ENCODE results near the gene SRP72.
A peak's percentile ranks its signal among the peaks of the same experiment; 100 is the strongest.

SRP72 gene

GRCh38 chr4:56467284-56468096 lies at the start of gene SRP72:
TSS of gene SRP72 (plus strand) at chr4:56467617. CDS start at chr4:56467636, 19 bp downstream.
- Histone ChIP-seq H3K4me1 (ENCODE audit: control insufficient read depth in 5 of 5, insufficient read depth in 5 of 5, low read length in 5 of 5) (peaks cover 6 to 42% (median 38%) of the 10 kb centered on the region in 5 donors), H3K27ac (ENCODE audit: low read depth, low read length) (peak within 1 kb of the TSS; percentile 91), H3K36me3 (ENCODE audit: control insufficient read depth in 5 of 5, insufficient read depth in 5 of 5, low read length in 5 of 5) (peaks cover 9 to 17% (median 12%) of the 10 kb centered on the region in 5 donors), H3K9ac (ENCODE audit: low read length in 5 of 5) (peak within 1 kb of the TSS; percentile 77 to 97 (median 94)), H3K27me3 (ENCODE audit: control insufficient read depth in 5 of 5, insufficient read depth in 4 of 5, low read length in 5 of 5) (no peaks in the 10 kb centered on the region), H3K9me3 (ENCODE audit: control insufficient read depth in 5 of 5, low read length in 5 of 5) (no peaks in the 10 kb centered on the region), H3K4me3 (ENCODE audit: low read depth in 1 of 5, low read length in 5 of 5) (peak within 1 kb of the TSS; percentile 90 to 100 (median 97))

GRCh38 chr4:56424176-56424575 lies 43.2 kb upstream of the SRP72 start:
- H3K27ac ChIP-seq (ENCODE audit: low read depth, low read length) = no peak overlapping the region
- no peak overlapping the region for H3K4me3 ChIP-seq (ENCODE audit: low read depth in 1 of 5, low read length in 5 of 5)
- H3K4me1 ChIP-seq (ENCODE audit: control insufficient read depth in 5 of 5, insufficient read depth in 5 of 5, low read length in 5 of 5) = no peaks in the 10 kb centered on the region

GRCh38 chr4:56424697-56425514 lies 42.5 kb upstream of the SRP72 start:
- no peaks in the 10 kb centered on the region for H3K9me3 ChIP-seq (ENCODE audit: control insufficient read depth in 5 of 5, low read length in 5 of 5)
- no peaks in the 10 kb centered on the region for H3K27me3 ChIP-seq (ENCODE audit: control insufficient read depth in 5 of 5, insufficient read depth in 4 of 5, low read length in 5 of 5)
- no peaks in the 10 kb centered on the region for H3K4me1 ChIP-seq (ENCODE audit: control insufficient read depth in 5 of 5, insufficient read depth in 5 of 5, low read length in 5 of 5)
- H3K27ac ChIP-seq (ENCODE audit: low read depth, low read length) = no peak overlapping the region
- no peaks in the 10 kb centered on the region for H3K36me3 ChIP-seq (ENCODE audit: control insufficient read depth in 5 of 5, insufficient read depth in 5 of 5, low read length in 5 of 5)
- no peak overlapping the region for H3K4me3 ChIP-seq (ENCODE audit: low read depth in 1 of 5, low read length in 5 of 5)
- peak overlapping the region in 1 of 5 donors; percentile 11 for H3K9ac ChIP-seq (ENCODE audit: low read length in 5 of 5)

More at GRCh38 chr4:56424176-56424575, 43.2 kb upstream of the SRP72 start:
- H3K9me3 ChIP-seq (ENCODE audit: control insufficient read depth in 5 of 5, low read length in 5 of 5) = no peaks in the 10 kb centered on the region
- peak overlapping the region in 1 of 5 donors; percentile 11 for H3K9ac ChIP-seq (ENCODE audit: low read length in 5 of 5)
- H3K36me3 ChIP-seq (ENCODE audit: control insufficient read depth in 5 of 5, insufficient read depth in 5 of 5, low read length in 5 of 5) = no peaks in the 10 kb centered on the region
- H3K27me3 ChIP-seq (ENCODE audit: control insufficient read depth in 5 of 5, insufficient read depth in 4 of 5, low read length in 5 of 5) = no peaks in the 10 kb centered on the region

GRCh38 chr4:56425518-56425917 lies 41.9 kb upstream of the SRP72 start:
- no peak overlapping the region for H3K27ac ChIP-seq (ENCODE audit: low read depth, low read length)
- H3K4me3 ChIP-seq (ENCODE audit: low read depth in 1 of 5, low read length in 5 of 5) = no peak overlapping the region
- no peaks in the 10 kb centered on the region for H3K27me3 ChIP-seq (ENCODE audit: control insufficient read depth in 5 of 5, insufficient read depth in 4 of 5, low read length in 5 of 5)
- H3K9me3 ChIP-seq (ENCODE audit: control insufficient read depth in 5 of 5, low read length in 5 of 5) = no peaks in the 10 kb centered on the region
- H3K36me3 ChIP-seq (ENCODE audit: control insufficient read depth in 5 of 5, insufficient read depth in 5 of 5, low read length in 5 of 5) = no peaks in the 10 kb centered on the region
- no peaks in the 10 kb centered on the region for H3K4me1 ChIP-seq (ENCODE audit: control insufficient read depth in 5 of 5, insufficient read depth in 5 of 5, low read length in 5 of 5)
- no peak overlapping the region for H3K9ac ChIP-seq (ENCODE audit: low read length in 5 of 5)

GRCh38 chr4:56426273-56426672 lies 41.1 kb upstream of the SRP72 start:
- Histone ChIP-seq H3K4me1 (ENCODE audit: control insufficient read depth in 5 of 5, insufficient read depth in 5 of 5, low read length in 5 of 5) (no peaks in the 10 kb centered on the region), H3K9me3 (ENCODE audit: control insufficient read depth in 5 of 5, low read length in 5 of 5) (no peaks in the 10 kb centered on the region), H3K27me3 (ENCODE audit: control insufficient read depth in 5 of 5, insufficient read depth in 4 of 5, low read length in 5 of 5) (no peaks in the 10 kb centered on the region), H3K27ac (ENCODE audit: low read depth, low read length) (no peak overlapping the region), H3K4me3 (ENCODE audit: low read depth in 1 of 5, low read length in 5 of 5) (no peak overlapping the region), H3K9ac (ENCODE audit: low read length in 5 of 5) (no peak overlapping the region), H3K36me3 (ENCODE audit: control insufficient read depth in 5 of 5, insufficient read depth in 5 of 5, low read length in 5 of 5) (no peaks in the 10 kb centered on the region)

GRCh38 chr4:56427179-56427578 lies 40.2 kb upstream of the SRP72 start:
- H3K9ac ChIP-seq (ENCODE audit: low read length in 5 of 5) = no peak overlapping the region
- H3K27me3 ChIP-seq (ENCODE audit: control insufficient read depth in 5 of 5, insufficient read depth in 4 of 5, low read length in 5 of 5) = no peaks in the 10 kb centered on the region
- no peaks in the 10 kb centered on the region for H3K9me3 ChIP-seq (ENCODE audit: control insufficient read depth in 5 of 5, low read length in 5 of 5)
- H3K27ac ChIP-seq (ENCODE audit: low read depth, low read length) = no peak overlapping the region
- H3K4me1 ChIP-seq (ENCODE audit: control insufficient read depth in 5 of 5, insufficient read depth in 5 of 5, low read length in 5 of 5) = no peaks in the 10 kb centered on the region
- no peak overlapping the region for H3K4me3 ChIP-seq (ENCODE audit: low read depth in 1 of 5, low read length in 5 of 5)
- no peaks in the 10 kb centered on the region for H3K36me3 ChIP-seq (ENCODE audit: control insufficient read depth in 5 of 5, insufficient read depth in 5 of 5, low read length in 5 of 5)

- H3K9ac ChIP-seq (ENCODE audit: low read length in 5 of 5) = no peak overlapping the region
- H3K9me3 ChIP-seq (ENCODE audit: control insufficient read depth in 5 of 5, low read length in 5 of 5) = no peaks in the 10 kb centered on the region
- peaks cover 0 to 12% (median 11%) of the 10 kb centered on the region in 5 donors for H3K4me1 ChIP-seq (ENCODE audit: control insufficient read depth in 5 of 5, insufficient read depth in 5 of 5, low read length in 5 of 5)
- H3K27me3 ChIP-seq (ENCODE audit: control insufficient read depth in 5 of 5, insufficient read depth in 4 of 5, low read length in 5 of 5) = no peaks in the 10 kb centered on the region
- no peak overlapping the region for H3K4me3 ChIP-seq (ENCODE audit: low read depth in 1 of 5, low read length in 5 of 5)
- no peaks in the 10 kb centered on the region for H3K36me3 ChIP-seq (ENCODE audit: control insufficient read depth in 5 of 5, insufficient read depth in 5 of 5, low read length in 5 of 5)
- no peak overlapping the region for H3K27ac ChIP-seq (ENCODE audit: low read depth, low read length)
These were observed 37.2 kb upstream of the SRP72 start for GRCh38 chr4:56430203-56430602.

GRCh38 chr4:56433280-56433679 lies 34.1 kb upstream of the SRP72 start:
- no peak overlapping the region for H3K9ac ChIP-seq (ENCODE audit: low read length in 5 of 5)
- H3K9me3 ChIP-seq (ENCODE audit: control insufficient read depth in 5 of 5, low read length in 5 of 5) = no peaks in the 10 kb centered on the region
- H3K27me3 ChIP-seq (ENCODE audit: control insufficient read depth in 5 of 5, insufficient read depth in 4 of 5, low read length in 5 of 5) = no peaks in the 10 kb centered on the region
- no peaks in the 10 kb centered on the region for H3K36me3 ChIP-seq (ENCODE audit: control insufficient read depth in 5 of 5, insufficient read depth in 5 of 5, low read length in 5 of 5)
- no peak overlapping the region for H3K27ac ChIP-seq (ENCODE audit: low read depth, low read length)
- H3K4me1 ChIP-seq (ENCODE audit: control insufficient read depth in 5 of 5, insufficient read depth in 5 of 5, low read length in 5 of 5) = peaks cover 0 to 34% (median 31%) of the 10 kb centered on the region in 5 donors
- no peak overlapping the region for H3K4me3 ChIP-seq (ENCODE audit: low read depth in 1 of 5, low read length in 5 of 5)

- no peaks in the 10 kb centered on the region for H3K27me3 ChIP-seq (ENCODE audit: control insufficient read depth in 5 of 5, insufficient read depth in 4 of 5, low read length in 5 of 5)
- no peaks in the 10 kb centered on the region for H3K9me3 ChIP-seq (ENCODE audit: control insufficient read depth in 5 of 5, low read length in 5 of 5)
- H3K27ac ChIP-seq (ENCODE audit: low read depth, low read length) = peak overlapping the region; percentile 74
- peak overlapping the region in 4 of 5 donors; percentile 66 to 87 (median 78) for H3K9ac ChIP-seq (ENCODE audit: low read length in 5 of 5)
- peak overlapping the region; percentile 55 to 92 (median 87) for H3K4me3 ChIP-seq (ENCODE audit: low read depth in 1 of 5, low read length in 5 of 5)
- H3K36me3 ChIP-seq (ENCODE audit: control insufficient read depth in 5 of 5, insufficient read depth in 5 of 5, low read length in 5 of 5) = no peaks in the 10 kb centered on the region
- H3K4me1 ChIP-seq (ENCODE audit: control insufficient read depth in 5 of 5, insufficient read depth in 5 of 5, low read length in 5 of 5) = peaks cover 0 to 34% (median 31%) of the 10 kb centered on the region in 5 donors
These were observed 32.7 kb upstream of the SRP72 start for GRCh38 chr4:56434599-56435139.

Measured in subcutaneous abdominal adipose tissue (tissue), 5 donors.